Rectal smooth muscle tissue (tissue), 1 donor: Measurements from ENCODE around the gene MUC13.

Source experiments
- H3K27ac ChIP-seq: one replicate; pipeline ENCODE4 v1.7.0; 2013; ENCODE audit warnings: low read depth, low read length, inconsistent platforms
- H3K27me3 ChIP-seq: one replicate; pipeline ENCODE4 v1.7.0; 2013; ENCODE audit warnings: low read length; ENCODE audit not compliant: control insufficient read depth, insufficient read depth
- H3K36me3 ChIP-seq: one replicate; pipeline ENCODE4 v1.7.0; 2013; ENCODE audit warnings: low read length; ENCODE audit not compliant: control insufficient read depth, insufficient read depth
- H3K4me1 ChIP-seq: one replicate; pipeline ENCODE4 v1.7.0; 2013; ENCODE audit warnings: low read length; ENCODE audit not compliant: control insufficient read depth, insufficient read depth
- H3K4me3 ChIP-seq: one replicate; pipeline ENCODE4 v1.7.0; 2013; ENCODE audit warnings: low read length
- H3K9ac ChIP-seq: one replicate; pipeline ENCODE4 v1.7.0; 2013; ENCODE audit warnings: low read length

The MUC13 gene

GRCh38 chr3:124934577-124934976 is at the start of gene MUC13:
TSS of gene MUC13 (minus strand) at chr3:124934751. CDS start at chr3:124934712, 39 bp downstream.
- H3K27me3 ChIP-seq: no peaks in the 10 kb centered on the region
- H3K4me3 ChIP-seq: peak within 1 kb of the TSS; percentile 49
- no peak within 1 kb of the TSS for H3K9ac ChIP-seq
- H3K36me3 ChIP-seq: no peaks in the 10 kb centered on the region
- no peaks in the 10 kb centered on the region for H3K4me1 ChIP-seq
- H3K27ac ChIP-seq: no peak within 1 kb of the TSS

GRCh38 chr3:124982855-124983254 is 48.3 kb upstream of the MUC13 start:
- no peak overlapping the region for H3K4me3 ChIP-seq
- peaks cover 13% of the 10 kb centered on the region for H3K4me1 ChIP-seq
- no peak overlapping the region for H3K27ac ChIP-seq
- no peaks in the 10 kb centered on the region for H3K27me3 ChIP-seq
- H3K36me3 ChIP-seq: peaks cover 3% of the 10 kb centered on the region
- H3K9ac ChIP-seq: no peak overlapping the region

GRCh38 chr3:124981472-124981871 is 46.9 kb upstream of the MUC13 start:
- Histone ChIP-seq H3K36me3 (peaks cover 6% of the 10 kb centered on the region), H3K9ac (no peak overlapping the region), H3K27ac (no peak overlapping the region), H3K4me3 (no peak overlapping the region), H3K27me3 (no peaks in the 10 kb centered on the region), H3K4me1 (peaks cover 13% of the 10 kb centered on the region)

GRCh38 chr3:124978627-124979026 is 44.1 kb upstream of the MUC13 start:
- Histone ChIP-seq H3K9ac (no peak overlapping the region), H3K27ac (no peak overlapping the region), H3K27me3 (no peaks in the 10 kb centered on the region), H3K4me1 (peaks cover 4% of the 10 kb centered on the region), H3K36me3 (peaks cover 5% of the 10 kb centered on the region), H3K4me3 (no peak overlapping the region)

- Histone ChIP-seq H3K4me1 (peaks cover 5% of the 10 kb centered on the region), H3K27ac (no peak overlapping the region)
Observed at GRCh38 chr3:124976383-124976782, 41.8 kb upstream of the MUC13 start.

GRCh38 chr3:124974691-124975090 is 40.1 kb upstream of the MUC13 start:
- Histone ChIP-seq H3K4me1 (peaks cover 3% of the 10 kb centered on the region), H3K4me3 (no peak overlapping the region), H3K27ac (no peak overlapping the region), H3K9ac (no peak overlapping the region), H3K36me3 (peaks cover 9% of the 10 kb centered on the region), H3K27me3 (no peaks in the 10 kb centered on the region)

More at GRCh38 chr3:124976383-124976782, 41.8 kb upstream of the MUC13 start:
- no peak overlapping the region for H3K9ac ChIP-seq
- H3K36me3 ChIP-seq: peaks cover 9% of the 10 kb centered on the region
- no peak overlapping the region for H3K4me3 ChIP-seq
- no peaks in the 10 kb centered on the region for H3K27me3 ChIP-seq

GRCh38 chr3:124973290-124973689 is 38.7 kb upstream of the MUC13 start:
- no peaks in the 10 kb centered on the region for H3K27me3 ChIP-seq
- H3K27ac ChIP-seq: no peak overlapping the region
- H3K4me3 ChIP-seq: no peak overlapping the region
- no peak overlapping the region for H3K9ac ChIP-seq
- peaks cover 9% of the 10 kb centered on the region for H3K36me3 ChIP-seq
- H3K4me1 ChIP-seq: peaks cover 3% of the 10 kb centered on the region

- Histone ChIP-seq H3K4me1 (peaks cover 3% of the 10 kb centered on the region), H3K9ac (no peak overlapping the region)
Observed at GRCh38 chr3:124972457-124972856, 37.9 kb upstream of the MUC13 start.

GRCh38 chr3:124969963-124970722 is 35.6 kb upstream of the MUC13 start:
- Histone ChIP-seq H3K27me3 (no peaks in the 10 kb centered on the region), H3K36me3 (peaks cover 4% of the 10 kb centered on the region), H3K4me3 (no peak overlapping the region), H3K4me1 (peaks cover 3% of the 10 kb centered on the region), H3K27ac (no peak overlapping the region), H3K9ac (no peak overlapping the region)

More at GRCh38 chr3:124972457-124972856, 37.9 kb upstream of the MUC13 start:
- no peak overlapping the region for H3K4me3 ChIP-seq
- H3K36me3 ChIP-seq: peaks cover 5% of the 10 kb centered on the region
- H3K27ac ChIP-seq: peak overlapping the region; percentile 3
- H3K27me3 ChIP-seq: no peaks in the 10 kb centered on the region

GRCh38 chr3:124969190-124969589 is 34.6 kb upstream of the MUC13 start:
- Histone ChIP-seq H3K9ac (no peak overlapping the region), H3K36me3 (peaks cover 3% of the 10 kb centered on the region), H3K4me1 (peaks cover 3% of the 10 kb centered on the region), H3K27ac (no peak overlapping the region), H3K27me3 (no peaks in the 10 kb centered on the region), H3K4me3 (no peak overlapping the region)

GRCh38 chr3:124967964-124968363 is 33.4 kb upstream of the MUC13 start:
- Histone ChIP-seq H3K27ac (no peak overlapping the region), H3K4me3 (no peak overlapping the region), H3K27me3 (no peaks in the 10 kb centered on the region), H3K36me3 (peaks cover 3% of the 10 kb centered on the region), H3K9ac (no peak overlapping the region), H3K4me1 (peaks cover 3% of the 10 kb centered on the region)

- H3K36me3 ChIP-seq: no peaks in the 10 kb centered on the region
- no peak overlapping the region for H3K27ac ChIP-seq
- H3K9ac ChIP-seq: no peak overlapping the region
- H3K4me3 ChIP-seq: no peak overlapping the region
- no peaks in the 10 kb centered on the region for H3K4me1 ChIP-seq
- H3K27me3 ChIP-seq: no peaks in the 10 kb centered on the region
Observed at GRCh38 chr3:124966521-124967445, 32.2 kb upstream of the MUC13 start.
